ENCODE data around the gene C12orf50. TPM values are rescaled to one million over a fixed set of nuclear protein-coding genes. Genes with fewer than 3 reads are reported as not detected.

C12orf50 gene
- total RNA-seq, 4 donors from 2014 or later, result not detected

- TF ChIP-seq POLR2AphosphoS5 (IDR thresholded peaks at IDR 0.05) (no peak), POLR2A (IDR thresholded peaks at IDR 0.05; ENCODE audit: low read depth) (no peak)
- H3K36me3 ChIP-seq, result no peaks in the 10 kb centered on the region
- no peak for DNase-seq (ENCODE audit: extremely low spot score)
- intact Hi-C loops (cut with DNase I), result no loop called here
- H3K9me3 ChIP-seq, result no peaks in the 10 kb centered on the region
- H3K27me3 ChIP-seq, result no peaks in the 10 kb centered on the region
- H3K4me1 ChIP-seq, result no peaks in the 10 kb centered on the region
- H3K27ac ChIP-seq (replicated peaks in 1 of 4), result no peak overlapping the region
- H3K4me3 ChIP-seq, result no peak overlapping the region
Measured at GRCh38 chr12:87933991-87934390, 95.2 kb downstream of the C12orf50 start.

GRCh38 chr12:87931812-87932211 lies 97.4 kb downstream of the C12orf50 start:
- 81% methylated on average over 3 of the region's 3 CpGs for WGBS
- no peak for TF ChIP-seq CTCF (IDR thresholded peaks at IDR 0.05)
- no peak for TF ChIP-seq POLR2A (IDR thresholded peaks at IDR 0.05; ENCODE audit: low read depth)
- TF ChIP-seq EP300 (IDR thresholded peaks at IDR 0.05), result no peak
- TF ChIP-seq POLR2AphosphoS5 (IDR thresholded peaks at IDR 0.05), result no peak
- intact Hi-C loops (cut with DNase I), result no loop called here
- no peak overlapping the region for H3K27ac ChIP-seq (replicated peaks in 1 of 4)
- H3K9me3 ChIP-seq, result no peaks in the 10 kb centered on the region
- DNase-seq (ENCODE audit: extremely low spot score), result no peak
- no peaks in the 10 kb centered on the region for H3K36me3 ChIP-seq
- H3K4me1 ChIP-seq, result no peaks in the 10 kb centered on the region
- H3K27me3 ChIP-seq, result no peaks in the 10 kb centered on the region
- no peak overlapping the region for H3K4me3 ChIP-seq

GRCh38 chr12:87930627-87931026 lies 98.6 kb downstream of the C12orf50 start:
- Histone ChIP-seq H3K4me1 (no peaks in the 10 kb centered on the region), H3K27ac (replicated peaks in 1 of 4) (no peak overlapping the region), H3K36me3 (no peaks in the 10 kb centered on the region), H3K4me3 (no peak overlapping the region), H3K9me3 (no peaks in the 10 kb centered on the region), H3K27me3 (no peaks in the 10 kb centered on the region)
- 81% methylated on average over 1 of the region's 1 CpG for WGBS
- TF ChIP-seq CTCF (IDR thresholded peaks at IDR 0.05), result no peak
- no peak for TF ChIP-seq EP300 (IDR thresholded peaks at IDR 0.05)
- TF ChIP-seq POLR2AphosphoS5 (IDR thresholded peaks at IDR 0.05), result no peak
- no peak for TF ChIP-seq POLR2A (IDR thresholded peaks at IDR 0.05; ENCODE audit: low read depth)
- no peak for DNase-seq (ENCODE audit: extremely low spot score)
- intact Hi-C loops (cut with DNase I), result no loop called here

Small RNA genes lying within 50 kb of the gene (small RNA-seq; reads per million reads assigned to genes)
- gene RNA5SP364, result 0 reads per million in 3 donors

Other genes with a start within 250 kb of the C12orf50 start
- 10 to 100 TPM in 3 of 4 donors, 1 to 10 TPM in 1; 8.1 to 18.1 (median 13.6) TPM for gene CEP290, start 112.7 kb upstream of the C12orf50 start, total RNA-seq
- gene TMTC3, start 112.9 kb upstream of the C12orf50 start, total RNA-seq, result 10 to 100 TPM; 16.9 to 22.2 (median 18.3) TPM

Measured in esophagus muscularis mucosa (tissue), 4 donors.